ENCODE data around the gene F2RL3. TPM values are rescaled to one million over a fixed set of nuclear protein-coding genes. Genes with fewer than 3 reads are reported as not detected.

Gene F2RL3
- total and polyA plus RNA-seq, 2 of the 8 experiments (the other 6 are each of a cell fraction or from before 2014, with no cell fraction given): not detected

GRCh38 chr19:16922592-16922934 is 33.8 kb downstream of the F2RL3 start:
- no peak overlapping the region for H2BK15ac ChIP-seq (ENCODE audit: low read length)
- CTCF ChIA-PET (ENCODE audit: partially characterized antibody): no interaction called here

More at GRCh38 chr19:16922592-16922934, 33.8 kb downstream of the F2RL3 start:
- Histone ChIP-seq H3K14ac (ENCODE audit: insufficient read length) (no peak overlapping the region), H2BK5ac (ENCODE audit: low read depth, low read length) (no peak overlapping the region), H3K27ac (ENCODE audit: low read depth, low read length) (no peak overlapping the region), H3K36me3 (ENCODE audit: control insufficient read depth in 2 of 4, insufficient read depth in 4 of 4, low read length in 3 of 4) (no peaks in the 10 kb centered on the region), H2BK12ac (ENCODE audit: low read depth, low read length) (no peak overlapping the region), H3K79me1 (ENCODE audit: low read depth, low read length) (no peaks in the 10 kb centered on the region), H2BK120ac (replicated peaks; ENCODE audit: low read depth, low read length) (no peak overlapping the region), H4K5ac (ENCODE audit: insufficient read length, low read depth, low read length) (no peak overlapping the region), H3K4ac (replicated peaks; ENCODE audit: insufficient read length, low read depth, low read length) (no peak overlapping the region), H3K23me2 (ENCODE audit: low read depth, low read length) (no peaks in the 10 kb centered on the region), H4K91ac (replicated peaks; ENCODE audit: insufficient read length, low read length) (no peak overlapping the region), H2AFZ (ENCODE audit: low read length) (no peak overlapping the region), H3K27me3 (replicated peaks in 1 of 4; ENCODE audit: control insufficient read depth in 3 of 4, extremely low read depth in 1 of 4, insufficient read depth in 3 of 4, low read length in 3 of 4) (no peaks in the 10 kb centered on the region), H3K4me1 (replicated peaks in 1 of 4; ENCODE audit: control insufficient read depth in 3 of 4, insufficient read depth in 4 of 4, low read length in 3 of 4) (no peaks in the 10 kb centered on the region), H4K20me1 (replicated peaks in 1 of 2; ENCODE audit: control insufficient read depth in 1 of 2, insufficient read depth in 2 of 2, low read length in 2 of 2) (no peaks in the 10 kb centered on the region), H4K8ac (ENCODE audit: extremely low read depth, insufficient read depth, low read length) (0 out of 2 replicates have a peak overlapping the region, but pooled peaks have one; percentile 25), H2BK20ac (ENCODE audit: low read length) (no peak overlapping the region), H3K79me2 (ENCODE audit: control insufficient read depth in 1 of 2, insufficient read depth in 2 of 2, low read length in 2 of 2) (no peaks in the 10 kb centered on the region), H3K4me3 (ENCODE audit: extremely low read depth in 1 of 4, insufficient read depth in 2 of 4, low read depth in 3 of 4, low read length in 4 of 4) (no peak overlapping the region), H3K9me3 (ENCODE audit: insufficient read depth in 2 of 2, low read depth in 1 of 2, low read length in 1 of 2) (peaks cover 0 to 11% of the 10 kb centered on the region in 2 experiments; a peak in 2 of 4 replicates), H3K23ac (ENCODE audit: insufficient read length) (no peak overlapping the region), H3K56ac (replicated peaks; ENCODE audit: insufficient read length, low read depth, low read length) (no peak overlapping the region), H3K4me2 (ENCODE audit: insufficient read depth in 1 of 2, low read depth in 2 of 2, low read length in 2 of 2) (no peak overlapping the region), H2AK5ac (ENCODE audit: low read depth, low read length) (no peak overlapping the region), H3K9ac (replicated peaks in 1 of 4; ENCODE audit: extremely low read depth in 1 of 4, low read depth in 3 of 4, low read length in 3 of 4) (no peak overlapping the region), H3K18ac (ENCODE audit: extremely low read depth, low read length) (no peak overlapping the region)
- POLR2A ChIA-PET (ENCODE audit: partially characterized antibody): no interaction called here
- DNase-seq (ENCODE audit: low read depth in 1 of 2, low spot score in 2 of 2) (no peak), FAIRE-seq (no peak)
- WGBS, 2 experiments (ENCODE audit: extremely low coverage in 1 of 2, insufficient coverage in 1 of 2, insufficient read length in 1 of 2, insufficient replicate concordance in 2 of 2, low coverage in 1 of 2, low lambda C conversion rate in 2 of 2, missing lambda C conversion rate in 1 of 2): 82% methylated on average over 1 of the region's 1 CpG; no CpG with 5 or more reads in 1 of the 2 experiments
- TF ChIP-seq CHD2 (IDR thresholded peaks at IDR 0.05; ENCODE audit: low read length) (no peak), SIN3A (conservative IDR thresholded peaks at IDR 0.05 in 1 of 2, IDR thresholded peaks at IDR 0.05 in 1 of 2; ENCODE audit: low read depth in 1 of 2, low read length in 2 of 2) (no peak), SP4 (IDR thresholded peaks at IDR 0.05; ENCODE audit: low read length) (no peak), ASH2L (IDR thresholded peaks at IDR 0.05; ENCODE audit: low read length) (no peak), BCL11A (IDR thresholded peaks at IDR 0.05; ENCODE audit: low read depth in 2 of 2, low read length in 2 of 2) (no peak), PHF8 (conservative IDR thresholded peaks at IDR 0.05; ENCODE audit: low read depth, low read length) (no peak)

All from H1 (cell line).